NCI-H1048 (cell line): ENCODE results near the gene DUSP28.
"Not testable (repeated sequence)": the region's sequence is repeated elsewhere in the genome, so short reads cannot be mapped to it uniquely, and the experiment has no call there.

Experiments
- DNase-seq: peaks from one replicate; lab custom pipeline; 2025; lab: John Stamatoyannopoulos, UW

The DUSP28 gene

GRCh38 chr2:240560084-240560479 lies at the start of gene DUSP28:
Gene DUSP28, plus strand, starts transcription at chr2:240560357. Its CDS starts 328 bp downstream, at chr2:240560685.
- DNase-seq = peak; percentile 68

- no peak for DNase-seq
These were observed 49.5 kb upstream of the DUSP28 start for GRCh38 chr2:240510513-240511210.

- DNase-seq = no peak
These were observed 48.6 kb upstream of the DUSP28 start for GRCh38 chr2:240511351-240512108.

- no peak for DNase-seq
These were observed 48.1 kb upstream of the DUSP28 start for GRCh38 chr2:240512109-240512485.

GRCh38 chr2:240512666-240513535 lies 47.3 kb upstream of the DUSP28 start:
- DNase-seq = no peak

- DNase-seq = peak; percentile 2
These were observed 46.4 kb upstream of the DUSP28 start for GRCh38 chr2:240513549-240514287.

GRCh38 chr2:240514631-240515030 lies 45.5 kb upstream of the DUSP28 start:
- DNase-seq = no peak

- no peak for DNase-seq
These were observed 42.8 kb upstream of the DUSP28 start for GRCh38 chr2:240517342-240517741.

GRCh38 chr2:240518981-240519380 lies 41.2 kb upstream of the DUSP28 start:
- DNase-seq = no peak

- no peak for DNase-seq
These were observed 40.6 kb upstream of the DUSP28 start for GRCh38 chr2:240519396-240520129.

GRCh38 chr2:240520130-240520973 lies 39.8 kb upstream of the DUSP28 start:
- DNase-seq = no peak

- DNase-seq = no peak
These were observed 39.2 kb upstream of the DUSP28 start for GRCh38 chr2:240520974-240521350.

- DNase-seq = not testable (repeated sequence)
These were observed 38.3 kb upstream of the DUSP28 start for GRCh38 chr2:240521885-240522284.

GRCh38 chr2:240522406-240522805 lies 37.8 kb upstream of the DUSP28 start:
- no peak for DNase-seq

- no peak for DNase-seq
These were observed 36.5 kb upstream of the DUSP28 start for GRCh38 chr2:240523451-240524281.

- no peak for DNase-seq
These were observed 35.0 kb upstream of the DUSP28 start for GRCh38 chr2:240524963-240525718.

- DNase-seq = no peak
These were observed 34.4 kb upstream of the DUSP28 start for GRCh38 chr2:240525802-240526201.

GRCh38 chr2:240526521-240526920 lies 33.6 kb upstream of the DUSP28 start:
- DNase-seq = no peak
